GM21515 (cell line): ENCODE results near the gene MAGEA6.
"Not testable (repeated sequence)": the region's sequence is repeated elsewhere in the genome, so short reads cannot be mapped to it uniquely, and the experiment has no call there.

Experiments used
- ATAC-seq: cut with Tn5 transposase; IDR thresholded peaks from one replicate; pipeline ENCODE4 v1.9.1; 2021; ENCODE audit not compliant: unreplicated experiment

MAGEA6 gene

DNA sequence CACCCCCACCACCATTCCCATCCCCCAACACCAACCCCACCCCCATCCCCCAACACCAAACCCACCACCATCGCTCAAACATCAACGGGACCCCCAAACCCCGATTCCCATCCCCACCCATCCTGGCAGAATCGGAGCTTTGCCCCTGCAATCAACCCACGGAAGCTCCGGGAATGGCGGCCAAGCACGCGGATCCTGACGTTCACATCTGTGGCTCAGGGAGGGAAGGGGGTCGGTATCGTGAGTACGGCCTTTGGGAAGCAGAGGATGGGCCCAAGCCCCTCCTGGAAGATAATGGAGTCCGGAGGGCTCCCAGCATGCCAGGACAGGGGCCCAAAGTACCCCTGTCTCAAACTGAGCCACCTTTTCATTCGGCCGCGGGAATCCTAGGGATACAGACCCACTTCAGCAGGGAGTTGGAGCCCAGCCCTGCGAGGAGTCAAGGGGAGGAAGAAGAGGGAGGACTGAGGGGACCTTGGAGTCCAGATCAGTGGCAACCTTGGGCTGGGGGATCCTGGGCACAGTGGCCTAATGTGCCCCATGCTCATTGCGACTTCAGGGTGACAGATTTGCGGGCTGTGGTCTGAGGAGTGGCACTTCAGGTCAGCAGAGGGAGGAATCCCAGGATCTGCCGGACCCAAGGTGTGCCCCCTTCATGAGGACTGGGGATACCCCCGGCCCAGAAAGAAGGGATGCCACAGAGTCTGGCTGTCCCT lies 35.2 kb downstream of the MAGEA6 start:
- ATAC-seq = not testable (repeated sequence)

DNA sequence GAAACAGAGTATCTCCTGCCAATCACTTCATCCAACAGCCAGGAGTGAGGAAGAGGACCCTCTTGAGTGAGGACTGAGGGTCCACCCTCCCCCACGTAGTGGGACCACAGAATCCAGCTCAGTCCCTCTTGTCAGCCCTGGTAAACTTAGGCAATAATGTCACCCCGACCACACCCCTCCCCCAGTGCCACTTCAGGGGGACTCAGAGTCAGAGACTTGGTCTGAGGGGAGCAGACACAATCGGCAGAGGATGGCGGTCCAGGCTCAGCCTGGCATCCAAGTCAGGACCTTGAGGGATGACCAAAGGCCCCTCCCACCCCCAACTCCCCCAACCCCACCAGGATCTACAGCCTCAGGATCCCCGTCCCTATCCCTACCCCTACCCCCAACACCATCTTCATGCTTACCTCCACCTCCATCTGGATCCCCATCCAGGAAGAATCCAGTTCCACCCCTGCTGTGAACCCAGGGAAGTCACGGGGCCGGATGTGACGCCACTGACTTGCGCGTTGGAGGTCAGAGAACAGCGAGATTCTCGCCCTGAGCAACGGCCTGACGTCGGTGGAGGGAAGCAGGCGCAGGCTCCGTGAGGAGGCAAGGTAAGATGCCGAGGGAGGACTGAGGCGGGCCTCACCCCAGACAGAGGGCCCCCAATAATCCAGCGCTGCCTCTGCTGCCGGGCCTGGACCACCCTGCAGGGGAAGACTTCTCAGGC lies 36.1 kb downstream of the MAGEA6 start, which contains the start of the genes CSAG1 and MAGEA12:
CSAG1 (minus strand) TSS at position 461 of the 715 bp plus-strand sequence. CDS start 1,261 bp downstream, outside the sequence.
MAGEA12 (plus strand) TSS at position 497 of the 715 bp plus-strand sequence. CDS start 2,405 bp downstream, outside the sequence.
- no peak for ATAC-seq

DNA sequence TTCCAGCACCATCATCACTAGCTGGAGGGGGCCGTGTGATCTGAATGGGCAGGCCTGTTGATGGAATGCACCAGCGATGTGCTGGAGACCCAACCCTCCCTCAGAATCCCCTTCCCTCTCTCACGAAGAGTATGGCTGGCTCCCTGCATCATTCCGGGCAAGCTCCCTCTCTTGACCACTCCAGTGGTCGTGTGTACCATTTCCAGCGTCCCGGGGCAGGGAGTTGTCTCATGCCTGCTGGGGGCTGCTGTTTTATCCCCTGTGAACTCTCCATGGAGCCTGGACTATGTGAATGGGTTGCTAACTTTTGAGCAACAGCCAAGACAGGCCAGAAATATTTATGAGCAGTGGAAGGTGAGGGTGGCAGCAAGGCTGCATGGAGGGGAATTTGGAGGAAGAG lies 44.1 kb downstream of the MAGEA6 start:
- no peak for ATAC-seq
